Measurements from ENCODE around the gene ITGB3BP.

DNA sequence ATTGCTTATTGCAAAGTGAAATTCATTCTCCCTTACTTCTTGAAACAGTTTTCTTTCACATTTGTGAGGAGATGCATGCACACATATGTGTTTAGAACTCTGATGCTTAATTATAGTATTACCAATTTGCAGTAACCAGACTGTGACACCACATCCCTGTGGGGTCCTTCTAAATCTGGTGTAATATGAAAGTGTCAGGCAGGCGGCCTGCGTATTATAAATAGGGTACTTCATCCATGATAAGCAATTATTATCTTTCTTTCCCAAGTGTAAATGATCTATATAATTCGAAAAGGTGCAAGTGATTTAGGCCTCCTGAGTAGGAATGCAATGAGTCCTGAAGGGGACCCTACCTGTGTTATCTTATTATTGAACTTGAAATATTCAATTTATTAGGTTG lies 1.2 kb upstream of the ITGB3BP start:
- TF ChIP-seq, protein P1, sequence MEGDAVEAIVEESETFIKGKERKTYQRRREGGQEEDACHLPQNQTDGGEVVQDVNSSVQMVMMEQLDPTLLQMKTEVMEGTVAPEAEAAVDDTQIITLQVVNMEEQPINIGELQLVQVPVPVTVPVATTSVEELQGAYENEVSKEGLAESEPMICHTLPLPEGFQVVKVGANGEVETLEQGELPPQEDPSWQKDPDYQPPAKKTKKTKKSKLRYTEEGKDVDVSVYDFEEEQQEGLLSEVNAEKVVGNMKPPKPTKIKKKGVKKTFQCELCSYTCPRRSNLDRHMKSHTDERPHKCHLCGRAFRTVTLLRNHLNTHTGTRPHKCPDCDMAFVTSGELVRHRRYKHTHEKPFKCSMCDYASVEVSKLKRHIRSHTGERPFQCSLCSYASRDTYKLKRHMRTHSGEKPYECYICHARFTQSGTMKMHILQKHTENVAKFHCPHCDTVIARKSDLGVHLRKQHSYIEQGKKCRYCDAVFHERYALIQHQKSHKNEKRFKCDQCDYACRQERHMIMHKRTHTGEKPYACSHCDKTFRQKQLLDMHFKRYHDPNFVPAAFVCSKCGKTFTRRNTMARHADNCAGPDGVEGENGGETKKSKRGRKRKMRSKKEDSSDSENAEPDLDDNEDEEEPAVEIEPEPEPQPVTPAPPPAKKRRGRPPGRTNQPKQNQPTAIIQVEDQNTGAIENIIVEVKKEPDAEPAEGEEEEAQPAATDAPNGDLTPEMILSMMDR (optimal IDR thresholded peaks at IDR 0.05 in 1 of 3, IDR thresholded peaks at IDR 0.05 in 1 of 3, conservative IDR thresholded peaks at IDR 0.05 in 1 of 3; ENCODE audit: extremely low read depth in 1 of 3, insufficient read depth in 2 of 3, low read length in 3 of 3): no peak
- TF ChIP-seq EZH2 (IDR thresholded peaks at IDR 0.05; ENCODE audit: low read length): no peak
